NT2/D1 (cell line): ENCODE data around the gene NAXE.

Experiments
- YY1 ChIP-seq: IDR thresholded peaks from 2 replicates; pipeline ENCODE4 v1.6.1; 2011; ENCODE audit not compliant: insufficient read length, insufficient read depth
- ZNF274 ChIP-seq: IDR thresholded peaks from 2 replicates; pipeline ENCODE4 v1.6.1; 2011; ENCODE audit warnings: mild to moderate bottlenecking, low read depth, low read length

DNA sequence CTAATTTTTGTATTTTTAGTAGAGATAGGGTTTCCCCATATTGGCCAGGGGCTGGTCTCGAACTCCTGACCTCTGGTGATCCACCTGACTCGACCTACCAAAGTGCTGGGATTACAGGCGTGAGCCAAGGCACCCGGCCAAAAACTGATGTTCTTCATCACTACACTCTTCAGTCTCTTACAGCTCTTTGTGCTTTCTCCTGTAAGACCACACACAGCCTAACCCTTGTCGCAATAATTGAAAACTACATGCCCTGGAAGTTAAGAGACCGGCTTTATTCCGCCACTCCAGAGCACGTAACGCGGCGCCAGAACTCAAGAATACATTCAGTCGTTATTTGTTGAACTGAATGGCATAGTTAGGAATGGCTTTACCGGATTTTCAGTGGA is 9.2 kb downstream of the NAXE start:
- TF ChIP-seq ZNF274 (no peak), YY1 (no peak)
